ENCODE data around the gene CENPF. TPM values are rescaled to one million over a fixed set of nuclear protein-coding genes. Genes with fewer than 3 reads are reported as not detected.
"Not testable (repeated sequence)": the region's sequence is repeated elsewhere in the genome, so short reads cannot be mapped to it uniquely, and the experiment has no call there.

CENPF gene
- total RNA-seq, 2 experiments from 2014 or later, result 110 to 173 TPM

DNA sequence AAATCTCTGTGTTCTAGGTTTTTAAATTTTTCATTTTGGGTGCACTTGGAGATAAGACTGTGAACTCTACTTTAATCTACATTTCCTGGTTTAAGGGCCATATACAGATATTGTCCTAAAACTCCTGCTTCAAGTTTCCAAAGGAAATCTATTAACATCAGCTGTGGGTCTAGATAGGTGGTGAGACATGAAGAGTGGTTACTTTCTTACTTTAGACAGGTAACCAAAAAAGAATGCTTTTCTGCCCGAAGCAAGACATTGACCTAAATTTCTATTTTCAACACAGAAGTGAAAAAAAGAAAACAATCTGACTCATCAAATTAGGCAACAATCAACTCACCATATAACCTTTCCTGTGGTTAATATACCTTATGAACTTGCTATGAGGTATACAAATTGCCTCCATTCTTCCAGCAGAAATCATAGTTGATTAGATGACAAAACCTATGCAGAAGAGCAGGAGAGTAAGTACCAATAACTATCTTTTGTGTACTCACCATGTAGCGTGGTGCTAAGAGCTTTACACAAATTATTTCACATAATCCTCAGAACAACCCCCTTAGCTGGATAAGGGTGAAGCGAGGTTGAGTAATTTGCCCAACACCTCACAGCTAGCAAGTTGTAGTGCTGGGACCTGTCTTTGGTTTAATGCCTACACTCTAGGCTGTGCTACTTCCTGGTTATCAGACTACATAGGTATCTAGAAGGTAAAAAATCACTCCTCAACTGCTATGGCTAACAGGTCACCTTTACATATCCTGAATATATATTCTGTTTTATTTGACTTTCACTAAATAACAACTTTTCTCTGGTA, 28.2 kb upstream of the CENPF start:
- DNase-seq (ENCODE audit: low spot score), result no peak
- H3K4me2 ChIP-seq (ENCODE audit: low read length), result no peak overlapping the region
- no peaks in the 10 kb centered on the region for H4K20me1 ChIP-seq (ENCODE audit: insufficient read depth, low read length)
- ChIA-PET CTCF (ENCODE audit: unreplicated experiment) (no interaction called here), POLR2A (no interaction called here)
- BruUV-seq (replicated peaks), result no TSS peak
- no peaks in the 10 kb centered on the region for H3K9me3 ChIP-seq (ENCODE audit: low read length)
- intact Hi-C loops (cut with micrococcal nuclease; ENCODE audit: unreplicated experiment), result no loop called here
- H3K4me3 ChIP-seq (ENCODE audit: low read depth, low read length, poor library complexity, severe bottlenecking), result no peak overlapping the region
- no peak overlapping the region for H3K27ac ChIP-seq (ENCODE audit: low read depth, low read length, poor library complexity, severe bottlenecking)
- H3K4me1 ChIP-seq (ENCODE audit: insufficient read depth, low read length, poor library complexity, severe bottlenecking), result peaks cover 3% of the 10 kb centered on the region
- H3K79me2 ChIP-seq (ENCODE audit: insufficient read depth, low read depth, low read length), result no peaks in the 10 kb centered on the region
- no peak overlapping the region for H2AFZ ChIP-seq (ENCODE audit: low read length)
- no peaks in the 10 kb centered on the region for H3K9me2 ChIP-seq (ENCODE audit: insufficient read depth, low read length)
- H3K36me3 ChIP-seq (ENCODE audit: insufficient read depth, low read length), result no peaks in the 10 kb centered on the region
- TF ChIP-seq, protein P1, sequence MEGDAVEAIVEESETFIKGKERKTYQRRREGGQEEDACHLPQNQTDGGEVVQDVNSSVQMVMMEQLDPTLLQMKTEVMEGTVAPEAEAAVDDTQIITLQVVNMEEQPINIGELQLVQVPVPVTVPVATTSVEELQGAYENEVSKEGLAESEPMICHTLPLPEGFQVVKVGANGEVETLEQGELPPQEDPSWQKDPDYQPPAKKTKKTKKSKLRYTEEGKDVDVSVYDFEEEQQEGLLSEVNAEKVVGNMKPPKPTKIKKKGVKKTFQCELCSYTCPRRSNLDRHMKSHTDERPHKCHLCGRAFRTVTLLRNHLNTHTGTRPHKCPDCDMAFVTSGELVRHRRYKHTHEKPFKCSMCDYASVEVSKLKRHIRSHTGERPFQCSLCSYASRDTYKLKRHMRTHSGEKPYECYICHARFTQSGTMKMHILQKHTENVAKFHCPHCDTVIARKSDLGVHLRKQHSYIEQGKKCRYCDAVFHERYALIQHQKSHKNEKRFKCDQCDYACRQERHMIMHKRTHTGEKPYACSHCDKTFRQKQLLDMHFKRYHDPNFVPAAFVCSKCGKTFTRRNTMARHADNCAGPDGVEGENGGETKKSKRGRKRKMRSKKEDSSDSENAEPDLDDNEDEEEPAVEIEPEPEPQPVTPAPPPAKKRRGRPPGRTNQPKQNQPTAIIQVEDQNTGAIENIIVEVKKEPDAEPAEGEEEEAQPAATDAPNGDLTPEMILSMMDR (conservative IDR thresholded peaks at IDR 0.05; ENCODE audit: low read length), result no peak
- TF ChIP-seq EZH2phosphoT487 (IDR thresholded peaks at IDR 0.05; ENCODE audit: borderline replicate concordance, low read depth, low read length), result no peak

DNA sequence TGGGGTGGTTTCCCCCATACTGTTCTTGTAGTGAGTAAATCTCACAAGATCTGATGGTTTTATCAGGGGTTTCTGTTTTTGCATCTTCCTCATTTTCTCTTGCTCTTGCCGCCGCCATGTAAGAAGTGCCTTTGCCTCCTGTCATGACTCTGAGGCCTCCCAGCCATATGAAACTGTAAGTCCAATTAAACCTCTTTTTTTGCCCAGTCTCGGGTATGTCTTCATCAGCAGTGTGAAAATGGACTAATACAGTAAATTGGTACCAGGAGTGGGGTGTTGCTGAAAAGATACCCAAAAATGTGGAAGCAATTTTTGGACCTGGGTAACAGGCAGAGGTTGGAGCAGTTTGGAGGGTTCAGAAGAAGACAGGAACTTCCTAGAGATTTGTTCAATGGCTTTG, 26.9 kb upstream of the CENPF start:
- CTCF ChIA-PET (ENCODE audit: unreplicated experiment); H4K20me1 ChIP-seq (ENCODE audit: insufficient read depth, low read length); H3K4me2 ChIP-seq (ENCODE audit: low read length); H2AFZ ChIP-seq (ENCODE audit: low read length); H3K9me2 ChIP-seq (ENCODE audit: insufficient read depth, low read length); BruUV-seq (replicated peaks); H3K79me2 ChIP-seq (ENCODE audit: insufficient read depth, low read depth, low read length); intact Hi-C loops (cut with micrococcal nuclease; ENCODE audit: unreplicated experiment); H3K36me3 ChIP-seq (ENCODE audit: insufficient read depth, low read length); H3K4me3 ChIP-seq (ENCODE audit: low read depth, low read length, poor library complexity, severe bottlenecking); H3K27ac ChIP-seq (ENCODE audit: low read depth, low read length, poor library complexity, severe bottlenecking); H3K4me1 ChIP-seq (ENCODE audit: insufficient read depth, low read length, poor library complexity, severe bottlenecking); POLR2A ChIA-PET; H3K9me3 ChIP-seq (ENCODE audit: low read length); DNase-seq (ENCODE audit: low spot score): not testable (repeated sequence)

DNA sequence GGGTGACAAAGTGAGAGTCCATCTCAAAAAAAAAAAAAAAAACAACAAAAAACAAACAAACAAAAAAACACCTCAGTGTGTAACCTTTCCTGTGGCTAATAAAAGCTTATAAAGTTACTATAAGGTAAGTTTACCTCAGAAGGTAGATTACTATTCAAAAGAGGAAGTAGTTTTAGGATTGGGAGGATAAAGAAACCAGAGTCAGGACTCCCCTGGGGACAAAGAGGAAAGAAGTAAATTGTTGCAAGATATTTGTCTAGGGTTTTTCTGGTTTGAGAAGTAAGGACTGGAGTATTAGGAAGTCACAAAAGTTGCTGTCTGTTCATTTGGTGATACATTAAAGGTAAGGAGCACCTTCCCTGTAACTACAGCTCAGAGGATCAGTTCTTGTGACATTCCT, 23.8 kb upstream of the CENPF start:
- no peaks in the 10 kb centered on the region for H4K20me1 ChIP-seq (ENCODE audit: insufficient read depth, low read length)
- POLR2A ChIA-PET, result interaction anchor here (1.0 to 1.1 kb wide), 2 partner anchors 14 to 17 kb away, joined by 3 to 8 read pairs; no protein-coding TSS in a partner anchor
- BruUV-seq (replicated peaks), result no TSS peak
- no peaks in the 10 kb centered on the region for H3K79me2 ChIP-seq (ENCODE audit: insufficient read depth, low read depth, low read length)
- intact Hi-C loops (cut with micrococcal nuclease; ENCODE audit: unreplicated experiment), result no loop called here
- H3K4me2 ChIP-seq (ENCODE audit: low read length), result no peak overlapping the region
- H3K9me3 ChIP-seq (ENCODE audit: low read length), result no peaks in the 10 kb centered on the region
- H3K4me3 ChIP-seq (ENCODE audit: low read depth, low read length, poor library complexity, severe bottlenecking), result no peak overlapping the region
- no peak for TF ChIP-seq EZH2phosphoT487 (IDR thresholded peaks at IDR 0.05; ENCODE audit: borderline replicate concordance, low read depth, low read length)
- TF ChIP-seq, protein P1 (conservative IDR thresholded peaks at IDR 0.05; ENCODE audit: low read length), result no peak
- H3K27ac ChIP-seq (ENCODE audit: low read depth, low read length, poor library complexity, severe bottlenecking), result no peak overlapping the region
- no peaks in the 10 kb centered on the region for H3K36me3 ChIP-seq (ENCODE audit: insufficient read depth, low read length)
- CTCF ChIA-PET (ENCODE audit: unreplicated experiment), result no interaction called here
- no peak overlapping the region for H2AFZ ChIP-seq (ENCODE audit: low read length)
- DNase-seq (ENCODE audit: low spot score), result peak; percentile 13
- H3K9me2 ChIP-seq (ENCODE audit: insufficient read depth, low read length), result no peaks in the 10 kb centered on the region
- peaks cover 3% of the 10 kb centered on the region for H3K4me1 ChIP-seq (ENCODE audit: insufficient read depth, low read length, poor library complexity, severe bottlenecking)

All from OCI-LY7 (cell line).